Right cardiac atrium (tissue), 5 donors: ENCODE results near the gene FNDC1. TPM values are rescaled to one million over a fixed set of nuclear protein-coding genes. Genes with fewer than 3 reads are reported as not detected.

ENCODE experiments used
- ATAC-seq, 2 donors: fragments of 200-7000 bp; cut with Tn5 transposase; one replicate each; pipeline versions ENCODE4 v1.8.0 to v1.9.1; 2020; ENCODE audit warnings: moderate library complexity in 2 of 2, mild to moderate bottlenecking in 1 of 2
- DNase-seq, 3 donors: peaks; one replicate each; pipeline ENCODE4 v3.0.0-alpha.2; 2020
- H3K27ac ChIP-seq: one replicate; pipeline ENCODE4 v1.5.1; 2013; ENCODE audit warnings: mild to moderate bottlenecking, low read length, control low read depth, moderate library complexity
- H3K27me3 ChIP-seq: one replicate; pipeline ENCODE4 v1.6.1; 2013; ENCODE audit not compliant: control insufficient read depth, insufficient read depth
- H3K4me1 ChIP-seq: one replicate; pipeline ENCODE4 v1.6.1; 2013; ENCODE audit warnings: low read length; ENCODE audit not compliant: control insufficient read depth, insufficient read depth
- H3K4me3 ChIP-seq: one replicate; pipeline ENCODE4 v1.5.1; 2013; ENCODE audit warnings: low read length, control low read depth
- H3K9me3 ChIP-seq: one replicate; pipeline ENCODE4 v1.6.1; 2013; ENCODE audit warnings: low read length; ENCODE audit not compliant: control insufficient read depth
- WGBS: extraction: QIAGEN DNeasy Blood & Tissue Kit; methylation state at CpG from one replicate; pipeline ENCODE4 v1.1.7; 2013; 5-methylcytosine and 5-hydroxymethylcytosine counted together
- intact Hi-C, 4 donors: fragments of 100-400 bp; cut with DNase I; formaldehyde crosslinking; loops; one replicate each; pipeline versions ENCODE4 v1.11.0 to v1.14.0; 2022 to 2023
- polyA plus RNA-seq: library from polyadenylated mRNA; stranded (reverse); fragments of 200-250 nt; gene quantifications from one replicate; pipeline ENCODE4 v1.2.3, GENCODE V29; 2013
- total RNA-seq, 4 donors: library from RNA; stranded (reverse); fragmentation: NEBNext Ultra II Directional; extraction: Animal tissue kit (Norgen Biotek cat#: 25700); gene quantifications; one replicate each; pipeline ENCODE4 v1.2.1, GENCODE V29; 2021
- donor health status: healthy with polysubstance abuse.
- donor health status: DM: no; HTN: yes; CAD: no.
- donor health status: DM: no; HTN: no; CAD: no.
- donor health status: DM: no; HTN: yes; CAD: no; lungs with severe emphysema.
- donor health status: DM: yes; HTN: yes; CAD: no.

FNDC1 gene
- total and polyA plus RNA-seq, 5 donors = 0.07 to 1.3 (median 0.36) TPM

DNA sequence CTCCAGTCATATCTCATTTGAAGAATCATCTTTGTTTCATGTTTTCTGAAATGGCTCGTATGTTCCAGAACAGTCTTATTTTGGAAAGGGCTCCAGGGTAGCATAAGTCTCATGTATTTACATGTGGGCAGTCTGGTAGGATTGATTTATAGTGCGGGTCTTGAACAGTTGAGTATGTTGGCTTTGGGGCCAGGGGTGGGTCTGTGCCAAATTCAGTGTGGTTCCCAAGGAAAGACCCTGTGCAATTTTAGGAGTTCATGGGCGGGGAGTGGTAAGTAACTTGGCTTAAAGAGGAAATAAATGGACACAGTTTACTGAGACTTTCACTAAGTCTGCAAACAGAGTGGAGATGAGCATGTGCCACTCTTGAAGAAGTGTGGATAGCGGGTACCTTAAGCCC is 7.7 kb downstream of the FNDC1 start:
- no peaks in the 10 kb centered on the region for H3K4me1 ChIP-seq
- H3K27me3 ChIP-seq = no peaks in the 10 kb centered on the region
- 94% methylated on average over 4 of the region's 4 CpGs for WGBS
- no peak overlapping the region for H3K27ac ChIP-seq
- DNase-seq (no peak), ATAC-seq (no peak)
- no peak overlapping the region for H3K4me3 ChIP-seq
- no peaks in the 10 kb centered on the region for H3K9me3 ChIP-seq
- intact Hi-C loops = loop anchor here in 3 of 4 donors (10.0 kb wide), 2 partner anchors 288 to 478 kb away; no protein-coding TSS in a partner anchor

DNA sequence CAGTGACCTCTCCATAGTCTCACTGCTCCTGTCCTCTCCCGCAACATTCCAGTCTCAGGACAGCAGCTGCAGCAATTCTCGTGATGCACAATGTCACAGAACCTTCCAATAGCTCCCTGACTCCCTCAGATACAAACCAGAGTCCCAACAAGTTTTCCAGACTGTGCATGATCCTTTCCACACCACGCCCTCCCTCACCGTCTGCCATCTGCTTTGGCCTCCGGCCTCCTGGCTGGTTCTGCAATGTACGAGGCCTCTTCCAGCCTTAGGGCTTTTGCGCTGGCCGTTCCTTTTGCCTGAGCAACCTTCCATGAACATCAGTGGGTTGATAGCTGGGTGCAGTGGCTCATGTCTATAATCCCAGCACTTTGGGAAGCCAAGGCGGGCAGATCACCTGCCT is 9.6 kb downstream of the FNDC1 start:
- no peak for DNase-seq
- no peak overlapping the region for H3K27ac ChIP-seq
- no peak for ATAC-seq
- no peak overlapping the region for H3K4me3 ChIP-seq
- WGBS = 85% methylated on average over 9 of the region's 9 CpGs
- intact Hi-C loops = loop anchor here in 3 of 4 donors (10.0 kb wide), 2 partner anchors 286 to 476 kb away; no protein-coding TSS in a partner anchor
- H3K27me3 ChIP-seq = no peaks in the 10 kb centered on the region
- no peaks in the 10 kb centered on the region for H3K4me1 ChIP-seq
- no peaks in the 10 kb centered on the region for H3K9me3 ChIP-seq

DNA sequence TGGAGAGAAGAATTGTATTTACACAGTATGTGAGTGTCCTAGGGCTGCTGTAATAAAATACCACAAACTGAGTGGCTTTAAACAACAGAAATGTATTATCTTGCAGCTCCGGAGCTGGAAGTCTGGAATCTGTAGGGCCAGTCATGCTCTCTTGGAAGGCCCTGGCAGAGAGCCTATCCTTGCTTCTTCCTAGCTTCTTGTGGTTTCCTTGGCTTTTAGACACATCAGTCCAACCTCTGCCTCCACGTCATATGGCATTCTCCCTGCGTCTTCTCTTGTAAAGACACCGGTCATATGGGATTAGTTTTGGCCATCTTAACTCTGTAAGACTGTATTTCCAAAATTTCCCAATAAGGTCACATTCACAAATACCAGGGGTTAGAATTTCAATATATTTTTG is 10.8 kb downstream of the FNDC1 start:
- DNase-seq (no peak), ATAC-seq (no peak)
- Histone ChIP-seq H3K4me1 (no peaks in the 10 kb centered on the region), H3K27ac (no peak overlapping the region), H3K27me3 (no peaks in the 10 kb centered on the region), H3K4me3 (no peak overlapping the region), H3K9me3 (no peaks in the 10 kb centered on the region)
- intact Hi-C loops = loop anchor here in 1 of 4 donors (10.0 kb wide), 1 partner anchor 285 kb away; no protein-coding TSS in a partner anchor
- WGBS = 78% methylated on average over 4 of the region's 4 CpGs

DNA sequence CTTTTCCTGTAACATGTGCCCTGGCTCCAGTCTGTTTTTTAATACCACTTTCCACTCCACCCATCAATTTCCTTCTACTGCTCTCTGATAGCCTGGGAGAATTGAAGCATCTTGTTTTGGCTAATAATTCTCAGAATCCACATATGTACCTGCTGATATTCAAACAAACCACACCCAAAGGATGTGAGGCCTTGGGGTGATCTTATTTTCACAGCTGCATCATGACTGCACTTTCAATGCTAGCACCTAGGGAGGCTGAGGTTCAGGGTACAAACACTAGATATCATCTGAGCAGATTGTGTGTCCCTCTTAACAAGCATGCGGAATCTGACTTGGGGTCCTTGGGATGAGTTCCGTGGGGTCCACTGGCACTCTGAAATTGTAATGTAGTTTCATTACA is 12.7 kb downstream of the FNDC1 start:
- ATAC-seq (no peak), DNase-seq (no peak)
- 92% methylated on average over 2 of the region's 2 CpGs for WGBS
- intact Hi-C loops = loop anchor here in 1 of 4 donors (10.0 kb wide), 1 partner anchor 283 kb away; no protein-coding TSS in a partner anchor
- Histone ChIP-seq H3K4me3 (no peak overlapping the region), H3K27ac (no peak overlapping the region), H3K27me3 (no peaks in the 10 kb centered on the region), H3K4me1 (no peaks in the 10 kb centered on the region), H3K9me3 (no peaks in the 10 kb centered on the region)

DNA sequence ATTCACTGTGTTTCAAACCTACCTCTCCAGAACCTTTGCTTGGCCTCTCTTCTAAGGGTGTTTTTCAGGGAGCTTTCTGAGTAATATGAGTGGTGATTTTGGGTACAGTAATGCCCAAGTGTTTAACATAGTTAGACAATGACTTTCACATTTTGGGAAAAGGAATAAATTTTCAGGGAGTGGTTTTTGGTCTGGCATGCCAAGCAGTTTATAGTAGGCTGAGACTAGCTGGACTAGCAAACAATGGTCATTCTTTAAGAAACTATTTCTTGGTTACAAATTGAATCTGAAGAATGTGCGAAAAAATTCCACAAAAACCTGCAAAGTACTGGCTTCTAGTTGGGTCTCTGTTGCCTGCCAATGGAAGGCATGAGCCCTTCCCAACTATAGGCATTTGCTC is 15.4 kb downstream of the FNDC1 start:
- WGBS = 77% methylated on average over 1 of the region's 1 CpG
- Histone ChIP-seq H3K4me3 (no peak overlapping the region), H3K27me3 (no peaks in the 10 kb centered on the region), H3K9me3 (no peaks in the 10 kb centered on the region), H3K27ac (no peak overlapping the region), H3K4me1 (no peaks in the 10 kb centered on the region)
- no peak for DNase-seq
- ATAC-seq = no peak
- intact Hi-C loops = loop anchor here in 1 of 4 donors (10.0 kb wide), 1 partner anchor 280 kb away; no protein-coding TSS in a partner anchor

DNA sequence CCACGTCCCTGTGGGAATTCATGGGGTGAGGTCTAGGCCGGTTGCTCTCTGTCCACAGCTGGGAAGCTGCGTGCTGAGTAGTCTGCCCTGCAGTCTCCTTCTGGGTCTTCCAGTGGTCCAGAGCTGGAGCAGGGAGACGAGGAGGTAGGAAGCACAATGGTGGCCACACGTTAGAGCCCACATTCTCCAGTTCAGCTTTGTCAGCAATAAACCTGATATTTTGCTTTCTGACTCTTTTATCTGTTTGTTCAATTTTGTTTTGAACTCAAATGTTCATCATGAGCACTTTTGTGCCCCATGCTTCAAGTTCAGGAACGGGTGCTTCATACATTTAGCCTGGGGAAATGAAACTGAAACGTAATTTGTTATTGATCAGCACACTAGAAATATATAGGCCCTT is 21.3 kb downstream of the FNDC1 start:
- Histone ChIP-seq H3K9me3 (no peaks in the 10 kb centered on the region), H3K27ac (no peak overlapping the region), H3K4me3 (no peak overlapping the region), H3K4me1 (no peaks in the 10 kb centered on the region), H3K27me3 (no peaks in the 10 kb centered on the region)
- no peak for DNase-seq
- WGBS = 83% methylated on average over 7 of the region's 7 CpGs
- no peak for ATAC-seq
- intact Hi-C loops = loop anchor here in 1 of 4 donors (5.0 kb wide), 1 partner anchor 337 kb away; no protein-coding TSS in a partner anchor

DNA sequence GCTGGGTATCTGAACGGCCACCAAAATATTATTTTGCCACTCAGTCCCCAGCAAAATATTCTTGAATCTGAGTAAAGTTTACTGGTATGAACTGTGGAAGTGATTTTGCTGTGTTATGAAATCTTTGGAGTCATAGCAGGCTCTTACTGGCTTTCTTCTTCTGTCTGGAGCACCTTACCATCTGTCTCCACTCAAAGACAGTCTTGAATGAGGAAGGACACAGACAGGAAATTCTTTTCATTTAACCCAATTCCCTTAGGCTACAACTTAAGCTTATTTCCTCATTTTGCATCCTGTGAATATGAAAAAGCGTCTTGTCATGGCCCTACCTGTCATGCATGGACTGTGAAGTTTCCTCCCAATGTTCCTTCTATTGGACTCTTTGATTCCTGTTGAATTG is 24.7 kb downstream of the FNDC1 start:
- Histone ChIP-seq H3K9me3 (no peaks in the 10 kb centered on the region), H3K27ac (no peak overlapping the region), H3K27me3 (no peaks in the 10 kb centered on the region), H3K4me1 (no peaks in the 10 kb centered on the region), H3K4me3 (no peak overlapping the region)
- intact Hi-C loops = loop anchor here in 1 of 4 donors (5.0 kb wide), 1 partner anchor 333 kb away; no protein-coding TSS in a partner anchor
- DNase-seq = no peak
- no peak for ATAC-seq
- 64% methylated on average over 2 of the region's 2 CpGs for WGBS

DNA sequence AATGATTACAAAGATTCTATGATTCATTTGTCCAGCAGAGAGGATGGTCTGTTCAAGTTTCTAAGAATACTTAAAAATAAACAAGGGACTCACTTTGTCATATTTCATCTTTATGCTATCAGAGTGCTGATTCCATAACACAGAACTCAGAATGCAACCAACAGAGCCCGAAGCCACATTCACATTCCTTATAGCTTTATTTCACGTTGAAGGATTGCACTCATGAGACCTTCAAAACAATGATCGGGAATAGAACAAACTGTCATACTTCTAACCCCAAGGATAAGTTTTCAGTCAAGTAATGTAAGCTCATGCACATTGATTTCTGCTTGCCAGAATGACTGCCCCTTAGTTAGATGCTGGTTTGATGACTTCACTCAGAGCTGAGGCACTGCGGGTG is 25.2 kb downstream of the FNDC1 start:
- no peak for ATAC-seq
- H3K9me3 ChIP-seq = no peaks in the 10 kb centered on the region
- DNase-seq = no peak
- no peak overlapping the region for H3K4me3 ChIP-seq
- whole genome bisulfite sequencing = 84% methylated on average over 4 of the region's 4 CpGs
- no peaks in the 10 kb centered on the region for H3K27me3 ChIP-seq
- intact Hi-C loops = loop anchor here in 1 of 4 donors (5.0 kb wide), 1 partner anchor 333 kb away; no protein-coding TSS in a partner anchor
- no peaks in the 10 kb centered on the region for H3K4me1 ChIP-seq
- no peak overlapping the region for H3K27ac ChIP-seq

DNA sequence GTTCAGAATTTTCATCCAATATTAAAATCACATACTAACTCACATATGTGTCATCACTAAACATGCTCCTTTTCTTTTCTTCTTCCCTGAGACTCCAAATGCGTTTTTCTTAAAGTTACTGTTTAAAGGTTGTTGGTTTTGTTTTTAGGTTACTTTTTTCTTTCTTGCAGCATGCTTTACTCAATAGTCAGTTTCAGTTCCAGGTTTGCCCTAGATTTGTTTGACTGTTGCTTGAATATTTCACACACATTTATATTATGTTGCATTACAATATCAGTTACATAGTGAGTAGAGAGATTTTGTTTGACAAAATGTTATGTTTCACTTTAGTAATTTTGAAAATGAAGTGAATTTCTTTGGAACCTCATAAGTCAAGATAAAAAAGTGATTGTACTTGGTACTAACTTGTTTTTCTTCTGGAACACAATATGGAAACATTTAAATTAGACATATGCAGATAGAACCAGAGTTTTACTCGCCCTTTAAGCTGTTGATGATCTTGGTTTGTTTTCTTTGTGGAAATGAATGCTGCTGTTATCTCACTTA is 27.3 kb downstream of the FNDC1 start:
- Histone ChIP-seq H3K4me3 (no peak overlapping the region), H3K27me3 (no peaks in the 10 kb centered on the region), H3K4me1 (no peaks in the 10 kb centered on the region), H3K27ac (no peak overlapping the region), H3K9me3 (no peaks in the 10 kb centered on the region)
- no peak for DNase-seq
- intact Hi-C loops = no loop called here
- no peak for ATAC-seq
- WGBS = 59% methylated on average over 2 of the region's 2 CpGs

DNA sequence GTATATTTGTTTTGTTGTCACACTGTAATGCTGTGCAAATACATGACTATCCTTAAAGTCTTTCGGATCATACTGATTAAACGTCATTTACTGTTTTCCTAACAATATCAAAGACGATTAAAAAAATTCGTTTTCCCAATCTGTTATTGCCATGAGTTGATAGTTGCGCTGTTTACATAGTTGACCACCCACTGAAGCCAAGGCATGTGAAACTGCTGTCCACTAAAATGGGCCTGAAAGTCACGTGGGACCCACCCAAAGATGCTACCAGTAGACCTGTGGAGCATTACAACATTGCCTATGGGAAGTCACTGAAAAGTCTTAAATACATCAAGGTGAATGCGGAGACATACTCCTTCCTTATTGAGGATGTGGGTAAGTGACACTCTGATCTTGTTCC is 28.1 kb downstream of the FNDC1 start:
- 79% methylated on average over 7 of the region's 7 CpGs for WGBS
- intact Hi-C loops = no loop called here
- no peak for DNase-seq
- no peak overlapping the region for H3K4me3 ChIP-seq
- H3K27ac ChIP-seq = no peak overlapping the region
- H3K9me3 ChIP-seq = no peaks in the 10 kb centered on the region
- H3K27me3 ChIP-seq = no peaks in the 10 kb centered on the region
- no peaks in the 10 kb centered on the region for H3K4me1 ChIP-seq
- ATAC-seq = no peak

DNA sequence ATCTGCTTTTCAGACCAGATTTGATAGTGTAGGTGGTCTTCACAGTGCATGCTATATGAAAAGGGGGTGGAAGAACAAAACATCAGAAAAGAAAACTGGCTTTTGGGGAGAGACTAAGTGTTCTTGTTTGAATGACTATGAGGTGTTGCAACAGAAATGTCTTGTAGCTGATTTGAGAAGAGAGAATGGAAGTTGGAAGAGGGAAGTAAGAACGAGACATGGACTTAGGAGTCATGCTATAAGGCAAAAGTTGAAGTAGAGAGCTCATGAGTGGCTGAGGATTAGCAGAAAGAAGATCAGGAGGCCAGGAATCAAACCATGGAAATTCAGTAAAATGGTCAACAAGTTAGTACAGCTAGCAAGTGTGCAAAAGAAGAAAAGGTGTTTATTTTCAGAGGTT is 32.1 kb downstream of the FNDC1 start:
- intact Hi-C loops = no loop called here
- Histone ChIP-seq H3K27ac (no peak overlapping the region), H3K9me3 (no peaks in the 10 kb centered on the region), H3K27me3 (no peaks in the 10 kb centered on the region), H3K4me1 (no peaks in the 10 kb centered on the region), H3K4me3 (no peak overlapping the region)
- WGBS = 75% methylated on average over 1 of the region's 1 CpG
- no peak for ATAC-seq
- no peak for DNase-seq
